OCI-LY1 (cell line): Measurements from ENCODE around the gene UBR4.

Source experiments
- H2AFZ ChIP-seq: fragments of 200-600 bp; sonication (generic), shearing (Covaris generic); 2 replicates; pipeline ENCODE4 v1.6.0; 2014; ENCODE audit warnings: antibody characterized with exemption, mild to moderate bottlenecking, low read length
- H3F3A ChIP-seq: fragments of 200-600 bp; sonication (generic), shearing (Covaris generic); 2 replicates; pipeline ENCODE4 v1.6.0; 2014; ENCODE audit warnings: mild to moderate bottlenecking, antibody characterized with exemption, low read length, moderate library complexity; ENCODE audit not compliant: insufficient read depth
- H3K27ac ChIP-seq: fragments of 200-600 bp; sonication (generic); 2 replicates; pipeline ENCODE4 v1.5.1; 2014; ENCODE audit warnings: low read length, mixed run types, mild to moderate bottlenecking, low read depth; ENCODE audit not compliant: poor library complexity, severe bottlenecking
- H3K27me3 ChIP-seq: fragments of 200-600 bp; sonication (generic); 2 replicates; pipeline ENCODE4 v1.6.0; 2014; ENCODE audit warnings: antibody characterized with exemption, mild to moderate bottlenecking, low read length, moderate library complexity; ENCODE audit not compliant: insufficient read depth
- H3K36me3 ChIP-seq: fragments of 200-600 bp; sonication (generic); 2 replicates; pipeline ENCODE4 v1.6.1; 2014; ENCODE audit warnings: mild to moderate bottlenecking, antibody characterized with exemption, low read length, moderate library complexity, mixed read lengths; ENCODE audit not compliant: insufficient read depth
- H3K4me1 ChIP-seq: fragments of 200-600 bp; sonication (generic); 2 replicates; pipeline ENCODE4 v1.5.1; 2014; ENCODE audit warnings: mild to moderate bottlenecking, low read length, moderate library complexity; ENCODE audit not compliant: insufficient read depth, severe bottlenecking
- H3K4me2 ChIP-seq: fragments of 200-600 bp; sonication (generic), shearing (Covaris generic); 2 replicates; pipeline ENCODE4 v1.6.1; 2014; ENCODE audit warnings: low read length
- H3K4me3 ChIP-seq: fragments of 200-600 bp; sonication (generic); 2 replicates; pipeline ENCODE4 v1.5.1; 2014; ENCODE audit warnings: low read length, low read depth, mild to moderate bottlenecking, mixed read lengths; ENCODE audit not compliant: poor library complexity, severe bottlenecking
- H3K79me2 ChIP-seq: fragments of 200-600 bp; shearing (Covaris generic); 2 replicates; pipeline ENCODE4 v1.6.1; 2016; ENCODE audit warnings: mixed run types, low read length, mixed read lengths; ENCODE audit not compliant: insufficient read depth
- H3K9ac ChIP-seq: fragments of 200-600 bp; sonication (generic), shearing (Covaris generic); 2 replicates; pipeline ENCODE4 v1.6.1; 2014; ENCODE audit warnings: mild to moderate bottlenecking, low read length, mixed read lengths
- H3K9me2 ChIP-seq: fragments of 200-600 bp; sonication (generic), shearing (Covaris generic); 2 replicates; pipeline ENCODE4 v1.6.1; 2014; ENCODE audit warnings: low read depth, mild to moderate bottlenecking, low read length, mixed read lengths
- H3K9me3 ChIP-seq: fragments of 200-600 bp; shearing (Covaris generic); 2 replicates; pipeline ENCODE4 v1.6.1; 2014; ENCODE audit warnings: low read length, mixed read lengths
- H4K20me1 ChIP-seq: fragments of 200-600 bp; sonication (generic), shearing (Covaris generic); 2 replicates; pipeline ENCODE4 v1.6.0; 2016; ENCODE audit warnings: mild to moderate bottlenecking, low read length; ENCODE audit not compliant: insufficient read depth
- EZH2 ChIP-seq: fragments of 200-600 bp; sonication (generic), shearing (Covaris generic); IDR thresholded peaks from 2 replicates; pipeline ENCODE4 v1.8.0; 2017; ENCODE audit warnings: borderline replicate concordance, mixed run types, mild to moderate bottlenecking, antibody characterized with exemption, low read length, moderate library complexity, mixed read lengths
- TF ChIP-seq, protein P1 (sequence below): fragments of 200-600 bp; sonication (generic), shearing (Covaris generic); IDR thresholded peaks from 2 replicates; pipeline ENCODE4 v1.5.1; 2017; ENCODE audit warnings: mild to moderate bottlenecking, antibody characterized with exemption, low read length, moderate library complexity, mixed read lengths

UBR4 gene

DNA sequence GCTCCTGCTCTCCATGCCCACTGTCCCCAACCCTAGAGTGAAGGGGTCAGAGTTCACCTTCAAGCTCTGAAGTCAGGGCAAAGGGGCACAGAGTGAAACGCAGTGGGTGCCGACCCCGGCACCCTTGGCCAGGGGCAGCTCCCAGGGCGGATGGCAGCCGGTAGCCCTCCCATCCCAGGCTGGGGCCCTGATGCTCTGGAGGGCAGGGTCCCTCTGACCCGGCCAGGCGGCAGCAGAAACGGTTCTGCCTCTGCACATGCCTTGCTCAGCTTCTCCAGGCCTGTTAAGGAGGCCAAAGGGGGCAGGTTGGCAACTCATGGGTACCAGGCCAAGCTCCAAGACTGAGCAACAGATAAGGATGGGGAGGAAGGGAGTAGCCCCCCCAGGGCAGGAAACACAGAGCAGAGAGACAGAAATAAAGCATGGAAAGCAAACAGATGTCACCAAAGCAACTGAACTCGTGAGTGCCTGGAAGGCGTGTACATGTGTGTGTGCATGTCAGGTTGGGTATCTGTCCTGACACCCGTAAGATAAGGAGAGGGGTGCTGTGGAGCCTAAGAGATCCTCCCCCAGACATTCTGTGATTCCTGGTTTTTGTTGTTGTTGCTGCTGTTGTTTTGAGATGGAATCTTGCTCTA is 141.3 kb downstream of the UBR4 start:
- no peak overlapping the region for H3K27ac ChIP-seq
- no peaks in the 10 kb centered on the region for H3K9me2 ChIP-seq

DNA sequence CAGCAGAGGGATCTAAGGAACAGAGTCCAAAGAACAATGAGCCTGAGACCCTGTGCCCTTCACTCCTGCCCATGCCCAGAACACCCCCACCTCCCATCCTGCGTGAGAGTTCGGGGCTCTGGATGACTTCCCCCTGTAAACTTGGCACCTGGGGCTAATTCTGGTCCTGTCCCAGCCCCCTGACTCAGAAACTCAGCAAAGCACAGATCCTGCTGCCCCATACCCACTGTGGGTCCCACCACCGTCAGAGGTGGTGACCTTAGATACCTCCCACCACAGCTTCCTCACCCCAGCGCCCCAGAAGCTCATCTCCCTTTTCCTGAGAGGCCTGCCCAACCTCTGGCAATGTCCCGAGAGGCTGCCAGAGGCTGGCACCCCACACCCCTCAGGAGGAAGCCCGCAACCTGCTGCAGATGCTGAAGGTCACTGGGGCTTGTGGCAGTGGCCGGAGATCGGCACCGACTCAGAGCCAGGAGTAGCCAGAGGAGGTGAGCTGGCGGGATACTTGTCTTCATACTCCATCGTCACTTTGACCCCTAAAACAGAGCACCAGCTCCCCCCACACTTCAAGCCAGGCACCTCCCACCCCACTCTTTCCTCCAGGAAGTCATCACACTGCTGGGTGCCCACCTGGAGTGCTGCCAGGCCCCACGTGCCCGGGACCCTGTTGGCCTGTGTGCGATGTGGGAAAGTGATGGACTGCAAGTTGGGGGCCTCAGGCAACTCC is 142.0 kb downstream of the UBR4 start:
- no peaks in the 10 kb centered on the region for H3K9me3 ChIP-seq
- H3K9ac ChIP-seq: no peak overlapping the region
- no peak for TF ChIP-seq EZH2
- TF ChIP-seq, protein P1, sequence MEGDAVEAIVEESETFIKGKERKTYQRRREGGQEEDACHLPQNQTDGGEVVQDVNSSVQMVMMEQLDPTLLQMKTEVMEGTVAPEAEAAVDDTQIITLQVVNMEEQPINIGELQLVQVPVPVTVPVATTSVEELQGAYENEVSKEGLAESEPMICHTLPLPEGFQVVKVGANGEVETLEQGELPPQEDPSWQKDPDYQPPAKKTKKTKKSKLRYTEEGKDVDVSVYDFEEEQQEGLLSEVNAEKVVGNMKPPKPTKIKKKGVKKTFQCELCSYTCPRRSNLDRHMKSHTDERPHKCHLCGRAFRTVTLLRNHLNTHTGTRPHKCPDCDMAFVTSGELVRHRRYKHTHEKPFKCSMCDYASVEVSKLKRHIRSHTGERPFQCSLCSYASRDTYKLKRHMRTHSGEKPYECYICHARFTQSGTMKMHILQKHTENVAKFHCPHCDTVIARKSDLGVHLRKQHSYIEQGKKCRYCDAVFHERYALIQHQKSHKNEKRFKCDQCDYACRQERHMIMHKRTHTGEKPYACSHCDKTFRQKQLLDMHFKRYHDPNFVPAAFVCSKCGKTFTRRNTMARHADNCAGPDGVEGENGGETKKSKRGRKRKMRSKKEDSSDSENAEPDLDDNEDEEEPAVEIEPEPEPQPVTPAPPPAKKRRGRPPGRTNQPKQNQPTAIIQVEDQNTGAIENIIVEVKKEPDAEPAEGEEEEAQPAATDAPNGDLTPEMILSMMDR: no peak
- H3F3A ChIP-seq: no peaks in the 10 kb centered on the region
- no peaks in the 10 kb centered on the region for H4K20me1 ChIP-seq
- H3K9me2 ChIP-seq: no peaks in the 10 kb centered on the region
- H3K36me3 ChIP-seq: peaks cover 8% of the 10 kb centered on the region
- no peak overlapping the region for H3K4me3 ChIP-seq
- H3K4me1 ChIP-seq: no peaks in the 10 kb centered on the region
- no peaks in the 10 kb centered on the region for H3K79me2 ChIP-seq
- no peak overlapping the region for H3K27ac ChIP-seq
- 0 out of 2 replicates have a peak, but pooled peaks cover 10% of the 10 kb centered on the region for H3K27me3 ChIP-seq
- H2AFZ ChIP-seq: no peak overlapping the region
- H3K4me2 ChIP-seq: no peak overlapping the region

More for the DNA sequence above, 141.3 kb downstream of the UBR4 start:
- H3K9me3 ChIP-seq: no peaks in the 10 kb centered on the region
- H3K4me3 ChIP-seq: no peak overlapping the region
- TF ChIP-seq, protein P1: no peak
- no peak for TF ChIP-seq EZH2
- no peak overlapping the region for H3K4me2 ChIP-seq
- no peaks in the 10 kb centered on the region for H3K79me2 ChIP-seq
- no peaks in the 10 kb centered on the region for H3F3A ChIP-seq
- H4K20me1 ChIP-seq: no peaks in the 10 kb centered on the region
- H3K27me3 ChIP-seq: 0 out of 2 replicates have a peak, but pooled peaks cover 10% of the 10 kb centered on the region
- H3K36me3 ChIP-seq: peaks cover 14% of the 10 kb centered on the region
- no peaks in the 10 kb centered on the region for H3K4me1 ChIP-seq
- H2AFZ ChIP-seq: no peak overlapping the region
- H3K9ac ChIP-seq: no peak overlapping the region

- Histone ChIP-seq H3K4me3 (no peak overlapping the region), H2AFZ (no peak overlapping the region)
These were observed 142.7 kb downstream of the UBR4 start for GRCh38 chr1:19067182-19067911.

More at GRCh38 chr1:19067182-19067911, 142.7 kb downstream of the UBR4 start:
- Histone ChIP-seq H3K9ac (no peak overlapping the region), H3K9me2 (no peaks in the 10 kb centered on the region), H3K4me2 (no peak overlapping the region), H3K27ac (no peak overlapping the region), H3K4me1 (no peaks in the 10 kb centered on the region), H3K36me3 (0 out of 2 replicates have a peak, but pooled peaks cover under 1% of the 10 kb centered on the region), H4K20me1 (no peaks in the 10 kb centered on the region), H3K9me3 (no peaks in the 10 kb centered on the region), H3K27me3 (0 out of 2 replicates have a peak, but pooled peaks cover 10% of the 10 kb centered on the region), H3K79me2 (no peaks in the 10 kb centered on the region), H3F3A (no peaks in the 10 kb centered on the region)
- TF ChIP-seq, protein P1: no peak
- TF ChIP-seq EZH2: no peak
